ENCODE measurements around the gene TPRG1L.

TPRG1L gene

GRCh38 chr1:3585940-3586568, 38.8 kb upstream of the TPRG1L start:
- ChIA-PET POLR2A (no interaction called here), CTCF (no interaction called here)
- no peak for DNase-seq (ENCODE audit: extremely low spot score)
- TF ChIP-seq CTCF (IDR thresholded peaks at IDR 0.05; ENCODE audit: control extremely low read depth, extremely low read depth, low read depth, missing control alignments) = no peak

GRCh38 chr1:3586986-3587759, 37.6 kb upstream of the TPRG1L start:
- no peak for TF ChIP-seq CTCF (IDR thresholded peaks at IDR 0.05; ENCODE audit: control extremely low read depth, extremely low read depth, low read depth, missing control alignments)
- ChIA-PET POLR2A (no interaction called here), CTCF (interaction anchor here (1.0 kb wide), 1 partner anchor 22 kb away, joined by 3 read pairs; no protein-coding TSS in a partner anchor)
- no peak for DNase-seq (ENCODE audit: extremely low spot score)

GRCh38 chr1:3588395-3588794, 36.4 kb upstream of the TPRG1L start:
- ChIA-PET CTCF (interaction anchor here (1.7 kb wide), 1 partner anchor 31 kb away, joined by 4 read pairs; no protein-coding TSS in a partner anchor), POLR2A (no interaction called here)
- no peak for TF ChIP-seq CTCF (IDR thresholded peaks at IDR 0.05; ENCODE audit: control extremely low read depth, extremely low read depth, low read depth, missing control alignments)
- DNase-seq (ENCODE audit: extremely low spot score) = no peak

- POLR2A ChIA-PET = no interaction called here
- DNase-seq (ENCODE audit: extremely low spot score) = no peak
- no peak for TF ChIP-seq CTCF (IDR thresholded peaks at IDR 0.05; ENCODE audit: control extremely low read depth, extremely low read depth, low read depth, missing control alignments)
- CTCF ChIA-PET = interaction anchor here (1.7 kb wide), 1 partner anchor 29 kb away, joined by 4 read pairs; no protein-coding TSS in a partner anchor
Observed at GRCh38 chr1:3590139-3590763, 34.6 kb upstream of the TPRG1L start.

GRCh38 chr1:3590951-3591865, 33.6 kb upstream of the TPRG1L start:
- ChIA-PET POLR2A (no interaction called here), CTCF (interaction anchor here (0.9 kb wide), 2 partner anchors 25 to 28 kb away, joined by 3 read pairs; no protein-coding TSS in a partner anchor)
- no peak for TF ChIP-seq CTCF (IDR thresholded peaks at IDR 0.05; ENCODE audit: control extremely low read depth, extremely low read depth, low read depth, missing control alignments)
- DNase-seq (ENCODE audit: extremely low spot score) = no peak

- CTCF ChIA-PET = interaction anchor here (1.3 kb wide), 1 partner anchor 26 kb away, joined by 4 read pairs; no protein-coding TSS in a partner anchor
- POLR2A ChIA-PET = no interaction called here
- TF ChIP-seq CTCF (IDR thresholded peaks at IDR 0.05; ENCODE audit: control extremely low read depth, extremely low read depth, low read depth, missing control alignments) = no peak
- no peak for DNase-seq (ENCODE audit: extremely low spot score)
Observed at GRCh38 chr1:3593334-3593733, 31.5 kb upstream of the TPRG1L start.

Data from GM10248 (cell line).